B cell (primary cell): ENCODE measurements around the gene SHMT2. TPM values are rescaled to one million over a fixed set of nuclear protein-coding genes. Genes with fewer than 3 reads are reported as not detected.

Experiments
- ATAC-seq: fragments of 200-7000 bp; cut with Tn5 transposase; one replicate; pipeline ENCODE4 v1.10.0; 2021; ENCODE audit warnings: low read depth, mild to moderate bottlenecking, moderate number of reproducible peaks, moderate library complexity
- CTCF ChIA-PET: fragments of 350-600 bp; sonication (Branson Sonifier 250); formaldehyde crosslinking; loops from one replicate; lab custom pipeline; 2021; ENCODE audit warnings: antibody characterized with exemption, inconsistent platforms; lab: Charles Lee
- POLR2A ChIA-PET: fragments of 350-600 bp; sonication (Branson Sonifier 250); formaldehyde crosslinking; loops from one replicate; lab custom pipeline; 2021; ENCODE audit warnings: antibody characterized with exemption; lab: Charles Lee
- DNase-seq: peaks from one replicate; pipeline ENCODE4 v3.0.0; 2013
- H2AFZ ChIP-seq: 2 replicates; pipeline ENCODE4 v1.6.1; 2012; ENCODE audit warnings: mild to moderate bottlenecking, low read depth, low read length; ENCODE audit not compliant: insufficient read depth, poor library complexity, severe bottlenecking
- H3K27ac ChIP-seq, 2 donors: 1 replicate in 1 of 2; 2 replicates in 1 of 2; pipeline ENCODE4 v1.5.1; 2012 to 2013; ENCODE audit warnings: low read length in 2 of 2, mild to moderate bottlenecking in 2 of 2, moderate library complexity in 1 of 2
- H3K27me3 ChIP-seq, 4 experiments: fragments of 200-600 bp in 1 of 4; sonication (generic) in 1 of 4; replicated peaks in 1 of 4; 1 replicate in 2 of 4; 2 replicates in 2 of 4; pipeline versions ENCODE4 v1.6.1 to v1.7.0; 2013 to 2016; ENCODE audit warnings: low read length in 3 of 4, mild to moderate bottlenecking in 2 of 4, mixed read lengths in 1 of 4, moderate library complexity in 1 of 4; ENCODE audit not compliant: insufficient read depth in 4 of 4, control insufficient read depth in 3 of 4; ENCODE audit errors: control extremely low read depth in 1 of 4
- H3K36me3 ChIP-seq, 2 experiments: replicated peaks in 1 of 2; 1 replicate in 1 of 2; 2 replicates in 1 of 2; pipeline versions ENCODE4 v1.6.1 to v1.7.1; 2013; ENCODE audit warnings: low read length in 1 of 2; ENCODE audit not compliant: insufficient read depth in 2 of 2, control insufficient read depth in 1 of 2; ENCODE audit errors: control extremely low read depth in 1 of 2, extremely low read depth in 1 of 2
- H3K4me1 ChIP-seq, 2 donors: fragments of 200-600 bp in 1 of 2; sonication (generic) in 1 of 2; 1 replicate in 1 of 2; 2 replicates in 1 of 2; pipeline versions ENCODE4 v1.5.1 to v1.6.1; 2013 to 2017; ENCODE audit warnings: low read length in 2 of 2; ENCODE audit not compliant: control insufficient read depth in 2 of 2, insufficient read depth in 2 of 2
- H3K4me2 ChIP-seq: replicated peaks from 2 replicates; pipeline ENCODE3; 2012; ENCODE audit warnings: mild to moderate bottlenecking, low read depth, low read length; ENCODE audit not compliant: poor library complexity, severe bottlenecking
- H3K4me3 ChIP-seq, 5 experiments: fragments of 200-600 bp in 1 of 5; sonication (generic) in 1 of 5; 1 replicate in 3 of 5; 2 replicates in 2 of 5; pipeline versions ENCODE4 v1.5.1 to v1.7.0; 2011 to 2016; ENCODE audit warnings: low read length in 4 of 5, mild to moderate bottlenecking in 4 of 5, low read depth in 2 of 5, control low read depth in 1 of 5, moderate library complexity in 1 of 5; ENCODE audit not compliant: insufficient read depth in 1 of 5; ENCODE audit errors: control extremely low read depth in 1 of 5, extremely low read depth in 1 of 5
- H3K79me2 ChIP-seq: fragments of 200-600 bp; sonication (generic); one replicate; pipeline ENCODE4 v1.6.0; 2016; ENCODE audit warnings: low read length; ENCODE audit not compliant: control insufficient read depth, insufficient read depth
- H3K9ac ChIP-seq: fragments of 200-600 bp; sonication (generic); 2 replicates; pipeline ENCODE4 v1.6.1; 2017; ENCODE audit warnings: mild to moderate bottlenecking, low read length, moderate library complexity
- H3K9me3 ChIP-seq, 3 donors: one replicate each; pipeline versions ENCODE4 v1.6.1 to v1.7.1; 2013; ENCODE audit warnings: low read length in 2 of 3; ENCODE audit not compliant: control insufficient read depth in 2 of 3, insufficient read depth in 1 of 3; ENCODE audit errors: control extremely low read depth in 1 of 3
- H4K20me1 ChIP-seq: 2 replicates; pipeline ENCODE4 v1.6.0; 2012; ENCODE audit warnings: mild to moderate bottlenecking, low read length; ENCODE audit not compliant: insufficient read depth, control insufficient read depth, poor library complexity, severe bottlenecking
- H3K27ac Mint-ChIP-seq: one replicate; pipeline ENCODE4 v1.8.0; 2021; ENCODE audit warnings: mixed read lengths
- H3K27me3 Mint-ChIP-seq: one replicate; pipeline ENCODE4 v1.8.0; 2021; ENCODE audit warnings: mixed read lengths
- H3K4me1 Mint-ChIP-seq: one replicate; pipeline ENCODE4 v1.8.0; 2021; ENCODE audit warnings: mixed read lengths
- H3K4me3 Mint-ChIP-seq: one replicate; pipeline ENCODE4 v1.8.0; 2021; ENCODE audit warnings: mixed read lengths
- H3K9me3 Mint-ChIP-seq: one replicate; pipeline ENCODE4 v1.8.0; 2022; ENCODE audit warnings: mixed read lengths; ENCODE audit not compliant: insufficient read depth
- CTCF ChIP-seq: fragments of 200-600 bp; IDR thresholded peaks from one replicate; pipeline ENCODE4 v1.8.0; 2022; ENCODE audit warnings: antibody characterized with exemption, mild to moderate bottlenecking
- EZH2 ChIP-seq: IDR thresholded peaks from 2 replicates; pipeline ENCODE4 v1.6.1; 2012; ENCODE audit warnings: borderline replicate concordance, low read depth, mild to moderate bottlenecking, moderate library complexity, low read length; ENCODE audit not compliant: insufficient read depth, poor library complexity, severe bottlenecking
- WGBS: methylation state at CpG from one replicate; pipeline ENCODE4 v1.1.5; 2013; ENCODE audit warnings: missing lambda C conversion rate; ENCODE audit not compliant: insufficient coverage; 5-methylcytosine and 5-hydroxymethylcytosine counted together
- intact Hi-C: fragments of 100-400 bp; cut with micrococcal nuclease; formaldehyde crosslinking; loops from one replicate; pipeline ENCODE4 v1.10.0; 2022
- polyA plus RNA-seq: library from polyadenylated mRNA; depleted of rRNA; stranded (reverse); fragments of >200 nt; gene quantifications from 2 replicates; pipeline ENCODE4 v1.2.3, GENCODE V29; 2012
- total RNA-seq, 2 donors: library from RNA; stranded (reverse); fragments of 120-200 nt in 1 of 2; gene quantifications; 1 replicate in 1 of 2; 2 replicates in 1 of 2; pipeline versions ENCODE4 v1.2.3 to v1.2.4, GENCODE V29; 2013 to 2022

The SHMT2 gene
- total and polyA plus RNA-seq, 2 donors (not counting 1 experiment from before 2014, with no cell fraction given): 166 to 236 TPM

GRCh38 chr12:57242329-57242690, 12.8 kb downstream of the SHMT2 start:
- H3K4me3 ChIP-seq: peak overlapping the region in 4 of 5 experiments; percentile 35 to 58 (median 47)
- Mint-ChIP-seq H3K27ac (peak overlapping the region; percentile 92), H3K9me3 (no peaks in the 10 kb centered on the region), H3K4me3 (peak overlapping the region; percentile 89), H3K4me1 (peaks cover 62% of the 10 kb centered on the region), H3K27me3 (peaks cover 10% of the 10 kb centered on the region)
- ChIA-PET CTCF (interaction anchor here (0.6 to 31.1 kb wide), 26 partner anchors 10 to 218 kb away, joined by 3 to 838 read pairs (median 5); partner anchors contain the start of genes GLI1, LRP1, NEMP1 and NXPH4), POLR2A (interaction anchor here (0.6 to 11.2 kb wide), 8 partner anchors 9 to 216 kb away, joined by 4 to 110 read pairs (median 8); partner anchors contain the start of genes NXPH4 and SHMT2)
- H3K79me2 ChIP-seq: peaks cover 6% of the 10 kb centered on the region
- H4K20me1 ChIP-seq: peaks cover 8% of the 10 kb centered on the region
- peaks cover 61 to 69% of the 10 kb centered on the region in 2 donors for H3K4me1 ChIP-seq
- intact Hi-C loops: loop anchor here (5.0 kb wide), 2 partner anchors 130 to 175 kb away; partner anchors contain the start of gene STAT6
- peak; percentile 1 for ATAC-seq
- no peaks in the 10 kb centered on the region for H3K36me3 ChIP-seq
- peak overlapping the region; percentile 95 for H3K4me2 ChIP-seq
- under 1% methylated on average over 17 of the region's 18 CpGs for WGBS
- peaks cover 0 to 63% (median 29%) of the 10 kb centered on the region in 4 experiments for H3K27me3 ChIP-seq
- DNase-seq: no peak
- H3K27ac ChIP-seq: peak overlapping the region in 1 of 2 donors; percentile 13
- H3K9ac ChIP-seq: peak overlapping the region; percentile 55
- H2AFZ ChIP-seq: no peak overlapping the region
- peaks cover 0 to 18% (median 0%) of the 10 kb centered on the region in 3 donors for H3K9me3 ChIP-seq
- TF ChIP-seq CTCF: no peak
- no peak for TF ChIP-seq EZH2
